ENCODE data around the gene HEXD.

- TF ChIP-seq CTCF (tag by site-specific recombination; IDR thresholded peaks at IDR 0.05) (no peak), ZNF24 (tag by site-specific recombination; IDR thresholded peaks at IDR 0.05) (no peak), KLF1 (tag by site-specific recombination; IDR thresholded peaks at IDR 0.05) (peak; percentile 94), KLF9 (tag by site-specific recombination; IDR thresholded peaks at IDR 0.05; ENCODE audit: low read depth) (no peak), SP2 (tag by site-specific recombination; IDR thresholded peaks at IDR 0.05) (no peak), ZNF518A (tag by site-specific recombination; conservative IDR thresholded peaks at IDR 0.05; ENCODE audit: low read depth) (no peak), MYNN (tag by site-specific recombination; IDR thresholded peaks at IDR 0.05; ENCODE audit: borderline replicate concordance) (no peak), YY1 (tag by site-specific recombination; IDR thresholded peaks at IDR 0.05) (no peak), ZNF76 (tag by site-specific recombination; IDR thresholded peaks at IDR 0.05; ENCODE audit: borderline replicate concordance, low read depth) (no peak), ZNF548 (tag by site-specific recombination; IDR thresholded peaks at IDR 0.05) (no peak), ZNF202 (tag by site-specific recombination; IDR thresholded peaks at IDR 0.05; ENCODE audit: borderline replicate concordance) (no peak), ZBTB8A (tag by site-specific recombination; IDR thresholded peaks at IDR 0.05) (no peak), SCRT1 (tag by site-specific recombination; IDR thresholded peaks at IDR 0.05; ENCODE audit: borderline replicate concordance) (no peak)
- TF ChIP-seq, protein P1, sequence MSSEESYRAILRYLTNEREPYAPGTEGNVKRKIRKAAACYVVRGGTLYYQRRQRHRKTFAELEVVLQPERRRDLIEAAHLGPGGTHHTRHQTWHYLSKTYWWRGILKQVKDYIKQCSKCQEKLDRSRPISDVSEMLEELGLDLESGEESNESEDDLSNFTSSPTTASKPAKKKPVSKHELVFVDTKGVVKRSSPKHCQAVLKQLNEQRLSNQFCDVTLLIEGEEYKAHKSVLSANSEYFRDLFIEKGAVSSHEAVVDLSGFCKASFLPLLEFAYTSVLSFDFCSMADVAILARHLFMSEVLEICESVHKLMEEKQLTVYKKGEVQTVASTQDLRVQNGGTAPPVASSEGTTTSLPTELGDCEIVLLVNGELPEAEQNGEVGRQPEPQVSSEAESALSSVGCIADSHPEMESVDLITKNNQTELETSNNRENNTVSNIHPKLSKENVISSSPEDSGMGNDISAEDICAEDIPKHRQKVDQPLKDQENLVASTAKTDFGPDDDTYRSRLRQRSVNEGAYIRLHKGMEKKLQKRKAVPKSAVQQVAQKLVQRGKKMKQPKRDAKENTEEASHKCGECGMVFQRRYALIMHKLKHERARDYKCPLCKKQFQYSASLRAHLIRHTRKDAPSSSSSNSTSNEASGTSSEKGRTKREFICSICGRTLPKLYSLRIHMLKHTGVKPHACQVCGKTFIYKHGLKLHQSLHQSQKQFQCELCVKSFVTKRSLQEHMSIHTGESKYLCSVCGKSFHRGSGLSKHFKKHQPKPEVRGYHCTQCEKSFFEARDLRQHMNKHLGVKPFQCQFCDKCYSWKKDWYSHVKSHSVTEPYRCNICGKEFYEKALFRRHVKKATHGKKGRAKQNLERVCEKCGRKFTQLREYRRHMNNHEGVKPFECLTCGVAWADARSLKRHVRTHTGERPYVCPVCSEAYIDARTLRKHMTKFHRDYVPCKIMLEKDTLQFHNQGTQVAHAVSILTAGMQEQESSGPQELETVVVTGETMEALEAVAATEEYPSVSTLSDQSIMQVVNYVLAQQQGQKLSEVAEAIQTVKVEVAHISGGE (tag by site-specific recombination; conservative IDR thresholded peaks at IDR 0.05; ENCODE audit: low read depth), result no peak
These were observed 68.3 kb downstream of the HEXD start for GRCh38 chr17:82486231-82487094.
